HG03064 (cell line): ENCODE data around the gene RNF31.

ENCODE experiments used
- ATAC-seq: cut with Tn5 transposase; IDR thresholded peaks from one replicate; pipeline ENCODE4 v1.9.1; 2021; ENCODE audit warnings: low read depth; ENCODE audit not compliant: unreplicated experiment

The RNF31 gene

GRCh38 chr14:24179294-24179960 lies 32.1 kb downstream of the RNF31 start:
- ATAC-seq: no peak

- no peak for ATAC-seq
These were observed 32.9 kb downstream of the RNF31 start for GRCh38 chr14:24179961-24180796.

GRCh38 chr14:24181371-24182077 lies 34.2 kb downstream of the RNF31 start:
- ATAC-seq: no peak

- no peak for ATAC-seq
These were observed 35.0 kb downstream of the RNF31 start for GRCh38 chr14:24182110-24182882.

- no peak for ATAC-seq
These were observed 35.8 kb downstream of the RNF31 start for GRCh38 chr14:24183014-24183481.

- no peak for ATAC-seq
These were observed 37.0 kb downstream of the RNF31 start for GRCh38 chr14:24184104-24184970.

- no peak for ATAC-seq
These were observed 37.7 kb downstream of the RNF31 start for GRCh38 chr14:24185026-24185425.

GRCh38 chr14:24185741-24186140 lies 38.4 kb downstream of the RNF31 start:
- no peak for ATAC-seq

- no peak for ATAC-seq
These were observed 39.7 kb downstream of the RNF31 start for GRCh38 chr14:24186831-24187538.

GRCh38 chr14:24187539-24187915 lies 40.2 kb downstream of the RNF31 start:
- no peak for ATAC-seq

GRCh38 chr14:24188251-24189058 lies 41.2 kb downstream of the RNF31 start, which contains the start of gene IPO4:
IPO4 (minus strand) TSS chr14:24188816; CDS start chr14:24188787, 29 bp downstream.
- no peak for ATAC-seq

GRCh38 chr14:24189059-24189375 lies 41.7 kb downstream of the RNF31 start:
- ATAC-seq: no peak

- ATAC-seq: no peak
These were observed 42.2 kb downstream of the RNF31 start for GRCh38 chr14:24189460-24189859.

- no peak for ATAC-seq
These were observed 43.1 kb downstream of the RNF31 start for GRCh38 chr14:24190416-24190815.

GRCh38 chr14:24192933-24193332 lies 45.6 kb downstream of the RNF31 start:
- no peak for ATAC-seq

- no peak for ATAC-seq
These were observed 47.0 kb downstream of the RNF31 start for GRCh38 chr14:24194186-24194872.

GRCh38 chr14:24194873-24195185 lies 47.5 kb downstream of the RNF31 start:
- ATAC-seq: no peak
